Right lobe of liver (tissue), 4 donors: ENCODE results near the gene FBXW11.

ENCODE experiments used
- POLR2A ChIP-seq: fragments of 450-650 bp; IDR thresholded peaks from one replicate; pipeline ENCODE4 v1.6.1; 2017; ENCODE audit warnings: antibody characterized with exemption, mild to moderate bottlenecking
- TF ChIP-seq, protein P1 (sequence below), 4 donors: fragments of 200-600 bp in 3 of 4; fragments of 450-650 bp in 1 of 4; IDR thresholded peaks; one replicate each; pipeline versions ENCODE4 v1.5.1 to v1.8.0; 2016 to 2022; ENCODE audit warnings: antibody characterized with exemption in 4 of 4, mild to moderate bottlenecking in 2 of 4
- donor health status: DM: no; HTN: no; CAD: no.
- donor health status: DM: no; HTN: no; CAD: no.
- donor health status: DM: no; HTN: yes; CAD: no.

DNA sequence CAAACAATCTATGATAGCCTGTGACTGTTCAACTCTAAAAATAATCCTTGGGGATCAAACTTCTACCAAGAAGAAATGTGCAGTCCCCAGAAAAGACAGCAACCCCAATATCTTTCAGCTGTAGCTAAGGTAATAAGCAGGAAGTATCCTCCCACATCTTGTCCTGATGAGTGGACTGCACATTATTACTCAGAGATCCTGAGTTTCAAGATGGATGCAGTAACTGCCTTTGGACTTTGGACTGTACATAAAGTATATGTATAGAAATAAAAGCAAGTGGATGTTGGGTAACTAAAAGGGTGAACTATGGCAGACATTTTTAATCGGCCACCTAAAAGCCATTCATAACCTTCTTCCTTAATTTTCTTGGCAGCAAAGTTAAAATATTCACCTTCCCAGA lies 175.8 kb downstream of the FBXW11 start:
- no peak for TF ChIP-seq POLR2A
- TF ChIP-seq, protein P1, sequence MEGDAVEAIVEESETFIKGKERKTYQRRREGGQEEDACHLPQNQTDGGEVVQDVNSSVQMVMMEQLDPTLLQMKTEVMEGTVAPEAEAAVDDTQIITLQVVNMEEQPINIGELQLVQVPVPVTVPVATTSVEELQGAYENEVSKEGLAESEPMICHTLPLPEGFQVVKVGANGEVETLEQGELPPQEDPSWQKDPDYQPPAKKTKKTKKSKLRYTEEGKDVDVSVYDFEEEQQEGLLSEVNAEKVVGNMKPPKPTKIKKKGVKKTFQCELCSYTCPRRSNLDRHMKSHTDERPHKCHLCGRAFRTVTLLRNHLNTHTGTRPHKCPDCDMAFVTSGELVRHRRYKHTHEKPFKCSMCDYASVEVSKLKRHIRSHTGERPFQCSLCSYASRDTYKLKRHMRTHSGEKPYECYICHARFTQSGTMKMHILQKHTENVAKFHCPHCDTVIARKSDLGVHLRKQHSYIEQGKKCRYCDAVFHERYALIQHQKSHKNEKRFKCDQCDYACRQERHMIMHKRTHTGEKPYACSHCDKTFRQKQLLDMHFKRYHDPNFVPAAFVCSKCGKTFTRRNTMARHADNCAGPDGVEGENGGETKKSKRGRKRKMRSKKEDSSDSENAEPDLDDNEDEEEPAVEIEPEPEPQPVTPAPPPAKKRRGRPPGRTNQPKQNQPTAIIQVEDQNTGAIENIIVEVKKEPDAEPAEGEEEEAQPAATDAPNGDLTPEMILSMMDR (IDR thresholded peaks at IDR 0.05): no peak
